Neural progenitor cell (in vitro differentiated cells): Measurements from ENCODE around the gene MSMO1. TPM values are rescaled to one million over a fixed set of nuclear protein-coding genes. Genes with fewer than 3 reads are reported as not detected.

Experiments used
- DNase-seq: peaks from one replicate; pipeline ENCODE4 v3.0.0-alpha.2; 2016; ENCODE audit warnings: low spot score
- H2AFZ ChIP-seq: fragments of 200-600 bp; sonication (generic); replicated peaks from 2 replicates; pipeline ENCODE4 v1.6.1; 2016; ENCODE audit warnings: antibody characterized with exemption
- H3F3A ChIP-seq: fragments of 200-600 bp; sonication (generic); 2 replicates; pipeline ENCODE4 v1.6.1; 2016; ENCODE audit warnings: antibody characterized with exemption, low read depth
- H3K27ac ChIP-seq: fragments of 200-600 bp; sonication (generic); 2 replicates; pipeline ENCODE4 v1.5.1; 2016; ENCODE audit warnings: mild to moderate bottlenecking
- H3K27me3 ChIP-seq: fragments of 200-600 bp; sonication (generic); 2 replicates; pipeline ENCODE4 v1.6.1; 2016; ENCODE audit warnings: mild to moderate bottlenecking, moderate library complexity
- H3K36me3 ChIP-seq: fragments of 200-600 bp; sonication (generic); 2 replicates; pipeline ENCODE4 v1.5.1; 2016
- H3K4me1 ChIP-seq: fragments of 200-600 bp; sonication (generic); 2 replicates; pipeline ENCODE4 v1.6.1; 2016; ENCODE audit warnings: mixed run types
- H3K4me2 ChIP-seq: fragments of 200-600 bp; sonication (generic); 2 replicates; pipeline ENCODE4 v1.6.1; 2016
- H3K4me3 ChIP-seq: fragments of 200-600 bp; sonication (generic); 2 replicates; pipeline ENCODE4 v1.5.1; 2016
- H3K79me2 ChIP-seq: fragments of 200-600 bp; sonication (generic); 2 replicates; pipeline ENCODE4 v1.6.1; 2016; ENCODE audit warnings: low read depth
- H3K9ac ChIP-seq: fragments of 200-600 bp; sonication (generic); 2 replicates; pipeline ENCODE4 v1.6.1; 2016
- H3K9me3 ChIP-seq: fragments of 200-600 bp; sonication (generic); 2 replicates; pipeline ENCODE4 v1.5.1; 2016; ENCODE audit warnings: low read depth
- H4K20me1 ChIP-seq: fragments of 200-600 bp; sonication (generic); 2 replicates; pipeline ENCODE4 v1.6.1; 2016; ENCODE audit warnings: low read depth
- H3K27ac Mint-ChIP-seq: 3 replicates; pipeline ENCODE4 v1.8.0; 2021; ENCODE audit warnings: mixed read lengths
- H3K27me3 Mint-ChIP-seq: 2 replicates; pipeline ENCODE4 v1.8.0; 2022; ENCODE audit warnings: low read depth, mild to moderate bottlenecking, inconsistent platforms, moderate library complexity, mixed read lengths; ENCODE audit not compliant: insufficient read depth
- H3K36me3 Mint-ChIP-seq: 3 replicates; pipeline ENCODE4 v1.8.0; 2021; ENCODE audit warnings: mixed read lengths
- H3K4me1 Mint-ChIP-seq: 3 replicates; pipeline ENCODE4 v1.8.0; 2021; ENCODE audit warnings: mixed read lengths
- H3K4me3 Mint-ChIP-seq: 3 replicates; pipeline ENCODE4 v1.8.0; 2021; ENCODE audit warnings: mild to moderate bottlenecking, moderate library complexity, mixed read lengths
- H3K9me3 Mint-ChIP-seq: 3 replicates; pipeline ENCODE4 v1.8.0; 2020; ENCODE audit warnings: mixed read lengths
- CTCF ChIP-seq: fragments of 200-600 bp; sonication (generic); IDR thresholded peaks from 2 replicates; pipeline ENCODE4 v1.5.1; 2017; ENCODE audit warnings: antibody characterized with exemption, mild to moderate bottlenecking
- EZH2 ChIP-seq: fragments of 200-600 bp; sonication (generic); IDR thresholded peaks from 2 replicates; pipeline ENCODE4 v1.6.1; 2017; ENCODE audit warnings: antibody characterized with exemption, mild to moderate bottlenecking, moderate library complexity
- EZH2phosphoT487 ChIP-seq: fragments of 200-600 bp; sonication (generic); IDR thresholded peaks from 2 replicates; pipeline ENCODE4 v1.6.1; 2017; ENCODE audit warnings: antibody characterized with exemption
- total RNA-seq: library from RNA; depleted of rRNA; stranded (reverse); fragments of >200 nt; gene quantifications from 2 replicates; pipeline ENCODE4 v1.2.3, GENCODE V29; 2015; ENCODE audit warnings: low replicate concordance

The MSMO1 gene
- total RNA-seq, 1 donor from 2014 or later = 298 TPM

GRCh38 chr4:165308166-165308565 lies 19.3 kb upstream of the MSMO1 start:
- H3K9me3 Mint-ChIP-seq = no peaks in the 10 kb centered on the region
- H3K4me1 Mint-ChIP-seq = no peaks in the 10 kb centered on the region
- H3K9ac ChIP-seq = no peak overlapping the region
- H3K4me1 ChIP-seq = no peaks in the 10 kb centered on the region
- no peaks in the 10 kb centered on the region for H3K27me3 Mint-ChIP-seq
- TF ChIP-seq EZH2phosphoT487 = no peak
- TF ChIP-seq EZH2 = no peak
- no peak for TF ChIP-seq CTCF
- no peaks in the 10 kb centered on the region for H3F3A ChIP-seq
- H4K20me1 ChIP-seq = no peaks in the 10 kb centered on the region
- peaks cover 6% of the 10 kb centered on the region for H3K36me3 Mint-ChIP-seq
- H3K27ac ChIP-seq = no peak overlapping the region
- no peaks in the 10 kb centered on the region for H3K27me3 ChIP-seq
- H3K9me3 ChIP-seq = no peaks in the 10 kb centered on the region
- H3K4me3 ChIP-seq = no peak overlapping the region
- no peak overlapping the region for H3K27ac Mint-ChIP-seq
- H3K4me2 ChIP-seq = no peak overlapping the region
- DNase-seq = no peak
- no peak overlapping the region for H3K4me3 Mint-ChIP-seq
- H3K79me2 ChIP-seq = no peaks in the 10 kb centered on the region
- no peaks in the 10 kb centered on the region for H3K36me3 ChIP-seq
- H2AFZ ChIP-seq = no peak overlapping the region

- Histone ChIP-seq H3K27me3 (no peaks in the 10 kb centered on the region), H4K20me1 (no peaks in the 10 kb centered on the region)
Observed at GRCh38 chr4:165308606-165309005, 18.9 kb upstream of the MSMO1 start.

GRCh38 chr4:165309456-165309855 lies 18.0 kb upstream of the MSMO1 start:
- no peak overlapping the region for H3K4me3 ChIP-seq
- H3K4me3 Mint-ChIP-seq = no peak overlapping the region
- DNase-seq = no peak

More at GRCh38 chr4:165308606-165309005, 18.9 kb upstream of the MSMO1 start:
- H3K36me3 ChIP-seq = no peaks in the 10 kb centered on the region
- Mint-ChIP-seq H3K27me3 (no peaks in the 10 kb centered on the region), H3K27ac (no peak overlapping the region), H3K36me3 (peaks cover 6% of the 10 kb centered on the region), H3K4me3 (no peak overlapping the region), H3K9me3 (no peaks in the 10 kb centered on the region), H3K4me1 (no peaks in the 10 kb centered on the region)
- DNase-seq = no peak
- H3K4me2 ChIP-seq = no peak overlapping the region
- no peaks in the 10 kb centered on the region for H3K79me2 ChIP-seq
- H3K9ac ChIP-seq = no peak overlapping the region
- no peak overlapping the region for H2AFZ ChIP-seq
- H3K27ac ChIP-seq = no peak overlapping the region
- H3K4me3 ChIP-seq = no peak overlapping the region
- H3K9me3 ChIP-seq = no peaks in the 10 kb centered on the region
- H3K4me1 ChIP-seq = no peaks in the 10 kb centered on the region
- no peak for TF ChIP-seq CTCF
- no peak for TF ChIP-seq EZH2phosphoT487
- H3F3A ChIP-seq = no peaks in the 10 kb centered on the region

More at GRCh38 chr4:165309456-165309855, 18.0 kb upstream of the MSMO1 start:
- Histone ChIP-seq H4K20me1 (no peaks in the 10 kb centered on the region), H3K4me2 (no peak overlapping the region), H3K79me2 (no peaks in the 10 kb centered on the region), H3F3A (no peaks in the 10 kb centered on the region), H3K4me1 (no peaks in the 10 kb centered on the region), H3K9ac (no peak overlapping the region), H3K36me3 (no peaks in the 10 kb centered on the region), H3K9me3 (no peaks in the 10 kb centered on the region), H3K27me3 (no peaks in the 10 kb centered on the region), H2AFZ (no peak overlapping the region), H3K27ac (no peak overlapping the region)
- TF ChIP-seq EZH2 (no peak), CTCF (no peak), EZH2phosphoT487 (no peak)
- H3K4me1 Mint-ChIP-seq = no peaks in the 10 kb centered on the region
- no peaks in the 10 kb centered on the region for H3K27me3 Mint-ChIP-seq
- peaks cover 6% of the 10 kb centered on the region for H3K36me3 Mint-ChIP-seq
- H3K9me3 Mint-ChIP-seq = no peaks in the 10 kb centered on the region
- H3K27ac Mint-ChIP-seq = no peak overlapping the region
